ENCODE measurements around the gene LDLRAP1. TPM values are rescaled to one million over a fixed set of nuclear protein-coding genes. Genes with fewer than 3 reads are reported as not detected.
A peak's percentile ranks its signal among the peaks of the same experiment; 100 is the strongest.

Gene LDLRAP1
- total RNA-seq, 4 donors from 2014 or later = 12.6 to 21.2 (median 16.3) TPM

DNA sequence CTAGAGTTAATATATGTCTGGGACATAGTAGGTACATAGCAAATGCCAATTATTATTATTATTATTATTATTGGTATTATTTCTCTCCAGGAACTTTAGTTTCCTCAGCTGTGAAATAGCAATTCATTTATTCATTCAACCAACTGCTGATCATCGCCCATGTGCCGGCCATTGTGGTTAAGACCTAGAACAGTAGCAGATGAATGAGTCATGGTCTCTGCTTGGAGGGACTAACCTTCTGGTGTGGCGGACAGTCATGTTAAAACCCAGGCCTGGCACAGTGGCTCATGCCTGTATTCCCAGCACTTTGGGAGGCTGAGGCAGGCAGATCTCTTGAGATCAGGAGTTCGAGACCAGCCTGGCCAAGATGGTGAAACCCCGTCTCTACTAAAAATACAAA is 23.8 kb upstream of the LDLRAP1 start:
- TF ChIP-seq, protein P1, sequence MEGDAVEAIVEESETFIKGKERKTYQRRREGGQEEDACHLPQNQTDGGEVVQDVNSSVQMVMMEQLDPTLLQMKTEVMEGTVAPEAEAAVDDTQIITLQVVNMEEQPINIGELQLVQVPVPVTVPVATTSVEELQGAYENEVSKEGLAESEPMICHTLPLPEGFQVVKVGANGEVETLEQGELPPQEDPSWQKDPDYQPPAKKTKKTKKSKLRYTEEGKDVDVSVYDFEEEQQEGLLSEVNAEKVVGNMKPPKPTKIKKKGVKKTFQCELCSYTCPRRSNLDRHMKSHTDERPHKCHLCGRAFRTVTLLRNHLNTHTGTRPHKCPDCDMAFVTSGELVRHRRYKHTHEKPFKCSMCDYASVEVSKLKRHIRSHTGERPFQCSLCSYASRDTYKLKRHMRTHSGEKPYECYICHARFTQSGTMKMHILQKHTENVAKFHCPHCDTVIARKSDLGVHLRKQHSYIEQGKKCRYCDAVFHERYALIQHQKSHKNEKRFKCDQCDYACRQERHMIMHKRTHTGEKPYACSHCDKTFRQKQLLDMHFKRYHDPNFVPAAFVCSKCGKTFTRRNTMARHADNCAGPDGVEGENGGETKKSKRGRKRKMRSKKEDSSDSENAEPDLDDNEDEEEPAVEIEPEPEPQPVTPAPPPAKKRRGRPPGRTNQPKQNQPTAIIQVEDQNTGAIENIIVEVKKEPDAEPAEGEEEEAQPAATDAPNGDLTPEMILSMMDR (IDR thresholded peaks at IDR 0.05) = no peak
- TF ChIP-seq POLR2A (IDR thresholded peaks at IDR 0.05; ENCODE audit: low read depth) (no peak), EP300 (IDR thresholded peaks at IDR 0.05) (no peak), POLR2AphosphoS5 (IDR thresholded peaks at IDR 0.05) (no peak)
- DNase-seq (ENCODE audit: extremely low spot score) = no peak
- Histone ChIP-seq H3K4me3 (no peak overlapping the region), H3K27ac (replicated peaks in 1 of 4) (no peak overlapping the region), H3K36me3 (no peaks in the 10 kb centered on the region), H3K27me3 (no peaks in the 10 kb centered on the region), H3K9me3 (no peaks in the 10 kb centered on the region), H3K4me1 (no peaks in the 10 kb centered on the region)
- 91% methylated on average over 5 of the region's 5 CpGs for WGBS
- intact Hi-C loops (cut with DNase I) = loop anchor here (5.0 kb wide), 1 partner anchor 117 kb away; no protein-coding TSS in a partner anchor

DNA sequence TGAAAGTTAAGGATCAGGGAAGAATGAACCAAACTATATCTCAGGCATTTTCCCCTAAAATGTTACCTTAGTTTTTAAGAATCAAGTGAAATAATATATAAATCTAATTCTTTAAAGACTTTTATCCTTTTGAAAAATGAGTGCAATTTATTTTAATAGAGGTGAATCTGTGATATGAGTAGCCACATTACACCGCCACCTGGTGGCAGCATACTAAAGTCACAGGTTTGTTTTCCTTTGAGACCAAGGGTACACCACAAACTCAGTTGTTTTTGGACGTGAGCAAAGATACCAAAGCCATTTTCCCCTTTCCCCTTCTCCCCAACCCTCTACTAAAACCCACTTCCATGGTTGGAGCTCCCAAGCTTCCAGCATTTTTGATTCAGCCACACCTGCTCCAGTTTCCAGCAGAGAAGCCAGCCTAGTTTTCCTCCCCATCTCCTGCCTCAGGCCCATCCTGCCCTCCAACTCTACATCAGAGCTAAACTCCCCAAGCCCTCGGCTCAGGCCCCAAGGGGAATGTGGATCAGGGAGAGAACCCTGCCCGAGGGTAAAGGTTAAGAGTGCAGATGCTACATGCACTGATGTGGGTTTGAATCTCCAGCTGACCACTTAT is 22.9 kb upstream of the LDLRAP1 start:
- WGBS = 17% methylated on average over 4 of the region's 4 CpGs
- Histone ChIP-seq H3K4me3 (no peak overlapping the region), H3K27ac (replicated peaks in 1 of 4) (no peak overlapping the region), H3K27me3 (no peaks in the 10 kb centered on the region), H3K9me3 (peaks cover 0 to 6% (median 3%) of the 10 kb centered on the region in 4 donors), H3K4me1 (no peaks in the 10 kb centered on the region), H3K36me3 (no peaks in the 10 kb centered on the region)
- intact Hi-C loops (cut with DNase I) = loop anchor here (5.0 kb wide), 1 partner anchor 118 kb away; no protein-coding TSS in a partner anchor
- DNase-seq (ENCODE audit: extremely low spot score) = no peak
- TF ChIP-seq, protein P1 (IDR thresholded peaks at IDR 0.05) = peak; percentile 77 to 83 (median 82)
- TF ChIP-seq POLR2AphosphoS5 (IDR thresholded peaks at IDR 0.05) = no peak

DNA sequence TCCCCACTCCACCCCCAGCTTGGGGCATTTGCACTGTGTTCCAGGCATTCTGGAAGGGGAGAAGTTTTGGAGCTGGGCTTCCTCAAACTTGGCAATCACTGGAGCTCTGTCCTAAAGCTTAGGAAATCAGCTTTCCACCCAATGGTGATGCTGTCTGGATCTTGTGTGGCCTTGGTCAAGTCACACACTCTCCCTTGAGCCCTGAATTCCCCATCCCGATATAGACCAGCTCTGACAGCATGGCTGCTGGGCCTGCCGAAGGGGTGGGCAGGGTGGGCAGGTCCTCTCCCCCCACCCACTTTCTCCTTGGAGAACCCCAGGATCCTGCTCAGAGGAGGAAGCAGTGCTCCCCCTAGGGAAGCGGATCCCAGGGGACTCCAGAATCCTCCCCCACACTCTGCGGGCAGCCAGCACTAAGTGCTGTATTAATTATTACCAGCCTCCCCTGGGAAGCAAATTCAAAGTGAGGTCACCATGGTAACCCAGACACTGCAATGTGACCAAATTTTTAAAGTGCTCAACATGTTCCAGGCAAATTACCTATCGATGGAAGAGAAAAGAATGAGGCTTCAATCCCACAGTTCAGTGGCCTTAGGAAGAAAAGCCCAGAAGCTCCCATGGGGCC is 21.3 kb upstream of the LDLRAP1 start:
- no peak for DNase-seq (ENCODE audit: extremely low spot score)
- 96% methylated on average over 3 of the region's 5 CpGs for WGBS
- Histone ChIP-seq H3K4me1 (no peaks in the 10 kb centered on the region), H3K36me3 (no peaks in the 10 kb centered on the region), H3K27ac (replicated peaks in 1 of 4) (no peak overlapping the region), H3K4me3 (no peak overlapping the region), H3K9me3 (peaks cover 0 to 7% (median 4%) of the 10 kb centered on the region in 4 donors), H3K27me3 (no peaks in the 10 kb centered on the region)
- no peak for TF ChIP-seq POLR2A (IDR thresholded peaks at IDR 0.05; ENCODE audit: low read depth)
- TF ChIP-seq, protein P1 (IDR thresholded peaks at IDR 0.05) = no peak
- no peak for TF ChIP-seq POLR2AphosphoS5 (IDR thresholded peaks at IDR 0.05)
- no peak for TF ChIP-seq EP300 (IDR thresholded peaks at IDR 0.05)
- intact Hi-C loops (cut with DNase I) = loop anchor here (5.0 kb wide), 1 partner anchor 120 kb away; no protein-coding TSS in a partner anchor

DNA sequence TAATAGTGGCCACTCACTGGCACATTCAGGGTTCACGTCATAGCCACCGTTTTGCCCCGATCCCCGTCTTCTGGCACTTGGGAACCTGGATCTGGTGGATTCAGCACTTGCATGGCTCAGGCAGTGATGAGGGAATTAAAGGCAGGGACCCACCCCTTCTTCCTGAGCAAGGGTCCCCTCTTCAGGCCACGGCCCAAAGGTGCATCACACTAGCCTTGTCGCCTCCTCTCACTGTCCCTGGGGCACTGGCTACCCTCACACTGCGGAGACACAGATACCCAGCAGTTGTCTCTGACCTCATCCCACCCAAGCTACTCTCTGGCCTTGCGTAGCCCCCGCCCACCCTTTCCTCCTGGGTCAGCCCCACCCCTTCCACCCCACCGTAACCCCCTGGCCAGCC is 19.9 kb upstream of the LDLRAP1 start:
- no peak overlapping the region for H3K4me3 ChIP-seq
- no peak for DNase-seq (ENCODE audit: extremely low spot score)
- TF ChIP-seq POLR2AphosphoS5 (IDR thresholded peaks at IDR 0.05) (no peak), POLR2A (IDR thresholded peaks at IDR 0.05; ENCODE audit: low read depth) (no peak), EP300 (IDR thresholded peaks at IDR 0.05) (no peak)
- TF ChIP-seq, protein P1 (IDR thresholded peaks at IDR 0.05) = no peak
- no peak overlapping the region for H3K27ac ChIP-seq (replicated peaks in 1 of 4)
- intact Hi-C loops (cut with DNase I) = loop anchor here (5.0 kb wide), 1 partner anchor 121 kb away; no protein-coding TSS in a partner anchor
- H3K27me3 ChIP-seq = no peaks in the 10 kb centered on the region
- H3K4me1 ChIP-seq = no peaks in the 10 kb centered on the region
- H3K36me3 ChIP-seq = no peaks in the 10 kb centered on the region
- 70% methylated on average over 7 of the region's 10 CpGs for WGBS
- peaks cover 0 to 7% (median 4%) of the 10 kb centered on the region in 4 donors for H3K9me3 ChIP-seq
